Measurements from ENCODE around the gene S100A14.

- TF ChIP-seq POLR2AphosphoS5 (IDR thresholded peaks at IDR 0.05; ENCODE audit: insufficient read depth in 1 of 2, low read depth in 1 of 2): no peak
- TF ChIP-seq CTCF (IDR thresholded peaks at IDR 0.05): no peak
These were observed 12.7 kb upstream of the S100A14 start for GRCh38 chr1:153628638-153629342.

All from vagina (tissue), 2 donors.